ENCODE data around the gene OLFM3.

- no peak for TF ChIP-seq CTCF (IDR thresholded peaks at IDR 0.05)
- no peak for TF ChIP-seq POLR2A (IDR thresholded peaks at IDR 0.05)
Measured at GRCh38 chr1:101977266-101977665, 19.5 kb downstream of the OLFM3 start.
